AG08395 (cell line): Measurements from ENCODE around the gene DISC1.
"Not testable (repeated sequence)": the region's sequence is repeated elsewhere in the genome, so short reads cannot be mapped to it uniquely, and the experiment has no call there.

Experiments used
- DNase-seq: peaks from one replicate; pipeline ENCODE4 v3.0.0; 2012; ENCODE audit warnings: mixed read lengths, low spot score

DISC1 gene

DNA sequence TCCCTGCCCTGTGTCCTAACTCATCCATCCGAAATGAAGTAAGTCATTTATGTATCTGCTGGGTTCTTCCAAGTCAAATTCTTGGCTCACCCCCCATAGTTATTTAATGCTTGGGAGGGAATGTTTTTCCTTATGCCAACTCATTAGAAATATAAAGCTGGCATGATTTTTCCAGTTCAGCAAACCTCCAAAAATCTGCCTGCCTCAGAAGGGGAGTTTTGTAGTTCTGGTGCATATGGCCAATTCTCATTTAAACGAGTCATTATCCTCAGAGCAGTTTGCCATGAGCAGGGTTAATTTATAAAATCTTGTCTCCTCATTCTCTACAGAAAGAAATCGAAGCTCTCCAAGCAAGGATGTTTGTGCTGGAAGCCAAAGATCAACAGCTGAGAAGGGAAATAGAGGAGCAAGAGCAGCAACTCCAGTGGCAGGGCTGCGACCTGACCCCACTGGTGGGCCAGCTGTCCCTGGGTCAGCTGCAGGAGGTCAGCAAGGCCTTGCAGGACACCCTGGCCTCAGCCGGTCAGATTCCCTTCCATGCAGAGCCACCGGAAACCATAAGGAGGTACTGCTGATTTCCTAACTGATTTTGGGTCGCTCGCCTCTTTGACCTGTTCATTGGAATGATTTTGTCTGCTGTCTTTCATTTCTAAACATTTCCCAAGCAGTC, 144.1 kb downstream of the DISC1 start:
- no peak for DNase-seq

- no peak for DNase-seq
These were observed 148.2 kb downstream of the DISC1 start for GRCh38 chr1:231774719-231775335.

DNA sequence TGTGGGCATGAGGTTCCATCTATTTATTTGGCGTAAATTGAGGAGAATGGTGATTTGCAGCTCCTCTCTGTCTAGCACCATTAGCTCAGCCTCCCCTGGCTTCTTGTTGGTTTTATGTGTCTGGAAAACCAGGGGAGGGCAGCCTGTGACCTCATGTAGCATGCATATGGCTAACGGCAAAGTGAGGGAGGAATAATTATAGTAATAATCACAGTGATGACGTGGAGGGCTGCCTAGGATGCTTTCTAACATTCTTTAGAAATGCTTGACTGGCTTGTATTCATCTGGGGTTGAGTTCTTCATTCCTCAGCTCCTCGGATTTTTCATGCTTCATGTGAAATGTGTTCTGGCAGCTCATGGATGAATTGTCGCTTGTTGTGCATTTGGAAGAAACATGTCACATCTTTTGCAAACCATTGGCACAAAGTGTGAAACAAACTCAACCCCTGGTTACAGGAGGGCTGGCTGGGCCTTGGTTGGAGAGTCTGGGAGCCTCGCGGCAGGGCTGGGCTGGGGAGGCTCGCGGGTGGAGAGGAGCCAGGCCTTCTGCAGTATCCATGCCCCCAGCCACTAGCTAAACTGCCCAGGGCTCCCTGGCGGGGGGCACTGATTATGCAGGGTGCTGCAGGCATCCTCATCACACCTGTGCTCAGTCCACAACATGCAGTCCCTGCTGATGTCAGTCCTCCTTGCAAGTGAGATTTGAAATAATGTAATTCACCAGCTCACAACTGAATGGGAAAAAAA, 149.6 kb downstream of the DISC1 start:
- DNase-seq = peak; percentile 90

GRCh38 chr1:231776757-231777062, 150.1 kb downstream of the DISC1 start:
- DNase-seq = no peak

- DNase-seq = peak; percentile 16
These were observed 151.6 kb downstream of the DISC1 start for GRCh38 chr1:231778009-231778719.

GRCh38 chr1:231779081-231779480, 152.5 kb downstream of the DISC1 start:
- no peak for DNase-seq

DNA sequence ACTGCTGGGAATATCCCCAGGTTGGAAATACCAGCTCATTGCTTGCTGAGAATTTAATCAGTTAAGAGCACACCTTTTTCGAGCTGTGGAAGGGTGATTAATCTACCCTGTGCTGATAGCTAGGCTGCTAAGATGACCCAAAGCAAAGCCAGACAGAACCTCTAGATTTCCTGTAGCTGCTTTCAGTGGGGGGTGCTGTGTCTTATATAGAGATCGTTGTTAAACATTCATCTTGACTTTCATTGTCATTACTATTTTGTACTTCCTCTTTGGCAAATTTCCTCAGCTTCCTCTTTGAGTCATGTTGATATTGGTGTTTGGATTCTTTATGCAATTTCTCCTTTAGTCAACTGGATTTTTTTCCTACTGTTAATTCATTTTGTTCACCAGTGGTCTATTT, 155.3 kb downstream of the DISC1 start:
- DNase-seq = no peak

GRCh38 chr1:231785073-231785472, 158.5 kb downstream of the DISC1 start:
- not testable (repeated sequence) for DNase-seq

DNA sequence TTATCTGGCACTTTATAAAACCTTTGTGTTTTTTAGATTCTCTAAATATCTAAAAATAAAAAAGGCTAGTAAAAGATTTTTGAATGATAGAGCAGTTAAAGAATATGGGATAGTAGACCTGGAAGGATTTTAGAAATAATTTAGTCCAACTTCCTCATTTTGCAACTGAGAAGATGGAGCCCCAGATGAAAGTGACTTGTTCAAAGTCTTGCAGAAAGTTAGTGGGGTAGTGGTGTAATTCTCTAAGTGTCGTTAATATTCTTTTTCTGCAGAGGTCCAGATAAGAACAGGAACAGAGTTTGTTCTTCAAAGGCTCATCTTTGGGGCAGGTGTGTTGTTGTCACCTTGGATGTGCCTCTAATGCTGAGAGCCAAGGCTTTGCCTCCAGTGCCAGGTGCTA, 159.5 kb downstream of the DISC1 start:
- DNase-seq = no peak

DNA sequence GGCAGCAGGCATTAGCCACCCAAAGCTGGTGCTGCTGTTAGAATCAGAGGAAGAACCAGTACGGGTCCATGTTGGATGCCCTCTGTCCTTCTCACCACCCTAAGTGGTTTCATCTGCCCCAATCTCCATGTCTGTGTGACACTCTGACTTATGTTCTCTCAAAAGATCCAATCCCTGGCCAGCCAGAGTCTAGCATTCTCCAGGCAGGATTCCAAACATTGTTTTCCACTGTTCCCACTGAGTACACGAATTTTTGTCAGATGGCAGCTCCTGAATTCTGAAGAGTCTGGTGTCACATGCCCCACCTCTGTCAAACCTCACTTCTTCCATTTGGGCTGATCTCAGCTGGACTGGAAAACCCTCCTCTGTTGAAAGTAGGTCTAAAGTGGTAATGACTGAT, 166.0 kb downstream of the DISC1 start:
- no peak for DNase-seq

DNA sequence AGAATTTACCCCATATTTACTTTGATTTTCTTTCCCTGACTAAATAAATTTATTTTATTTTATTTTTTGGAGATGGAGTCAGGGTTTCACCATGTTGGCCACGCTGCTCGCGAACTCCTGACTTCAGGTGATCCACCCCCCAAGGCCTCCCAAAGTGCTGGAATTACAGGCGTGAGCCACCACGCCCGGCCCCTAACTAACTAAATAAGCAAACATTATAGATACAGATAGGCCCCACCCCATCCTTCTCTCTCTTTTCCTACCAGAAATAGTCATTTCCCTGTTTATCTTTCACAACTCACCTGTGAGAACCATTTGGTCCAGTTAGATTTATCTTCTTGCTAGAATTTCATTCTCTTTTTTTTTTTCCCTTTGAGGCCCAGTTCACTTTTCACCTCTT, 167.3 kb downstream of the DISC1 start:
- no peak for DNase-seq

DNA sequence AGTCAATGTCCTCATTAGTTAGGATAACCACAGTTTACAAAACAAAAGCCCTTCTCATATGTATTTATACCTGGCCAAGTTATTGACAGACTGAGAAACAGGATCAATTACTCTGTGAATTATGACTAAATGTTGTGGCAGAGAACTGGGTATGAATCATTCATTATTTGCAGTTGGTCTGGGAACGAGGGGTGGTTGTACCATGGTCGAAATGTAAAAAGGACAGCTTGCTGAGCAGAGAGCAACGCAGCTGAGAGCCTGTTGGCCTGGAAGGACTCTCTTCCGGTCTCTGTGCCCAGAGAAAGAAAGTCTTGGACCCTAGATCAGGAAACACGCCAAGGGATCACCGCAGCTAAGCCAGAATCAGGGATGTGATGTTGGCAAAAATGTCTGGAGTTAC, 169.6 kb downstream of the DISC1 start:
- DNase-seq = no peak

GRCh38 chr1:231799363-231799986, 172.9 kb downstream of the DISC1 start:
- DNase-seq = no peak

GRCh38 chr1:231800108-231800507, 173.5 kb downstream of the DISC1 start:
- no peak for DNase-seq

- no peak for DNase-seq
These were observed 174.5 kb downstream of the DISC1 start for GRCh38 chr1:231801042-231801585.

GRCh38 chr1:231803353-231803752, 176.8 kb downstream of the DISC1 start:
- no peak for DNase-seq

GRCh38 chr1:231806623-231807495, 180.3 kb downstream of the DISC1 start:
- DNase-seq = no peak

DNA sequence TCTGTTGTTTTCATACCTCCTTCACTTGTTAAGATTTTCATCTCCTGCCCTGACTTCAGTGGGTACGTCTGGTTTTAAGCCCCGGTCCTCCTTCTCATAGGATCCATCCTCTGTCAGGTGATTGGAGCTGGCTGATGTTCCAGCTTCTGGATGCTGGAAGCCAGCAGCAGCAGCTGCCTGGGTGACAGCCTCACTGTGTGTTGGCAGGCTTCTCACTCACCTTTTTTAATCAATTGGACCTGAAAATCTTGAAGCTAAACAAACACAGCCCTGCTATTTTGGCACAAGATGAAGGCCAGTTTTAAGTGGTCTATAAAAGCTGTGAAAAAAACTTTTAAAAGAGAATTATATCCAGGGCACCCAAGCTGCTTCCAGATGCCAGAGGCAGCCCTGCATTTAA, 181.0 kb downstream of the DISC1 start:
- DNase-seq = no peak

- DNase-seq = no peak
These were observed 181.5 kb downstream of the DISC1 start for GRCh38 chr1:231808116-231808515.

DNA sequence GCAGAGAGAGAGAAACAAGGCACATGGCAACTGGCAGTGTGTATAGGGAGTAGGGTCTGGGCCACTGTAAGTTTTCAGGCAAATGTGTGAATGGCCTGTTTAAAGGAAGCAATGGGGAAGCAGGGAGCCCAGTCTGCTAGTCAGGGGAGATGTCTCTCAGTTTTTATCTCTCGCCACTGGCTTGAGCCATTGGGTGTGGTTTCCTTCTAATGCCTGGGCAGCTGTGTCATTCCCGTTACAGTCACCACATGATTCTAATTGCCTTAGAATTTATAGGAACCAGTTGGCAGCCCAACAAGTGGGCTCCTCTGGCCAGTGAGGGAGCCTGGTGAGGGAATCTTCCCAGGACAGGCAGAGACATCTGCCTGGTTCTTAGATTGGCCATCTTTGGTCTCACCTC, 182.4 kb downstream of the DISC1 start:
- DNase-seq = peak; percentile 93

DNA sequence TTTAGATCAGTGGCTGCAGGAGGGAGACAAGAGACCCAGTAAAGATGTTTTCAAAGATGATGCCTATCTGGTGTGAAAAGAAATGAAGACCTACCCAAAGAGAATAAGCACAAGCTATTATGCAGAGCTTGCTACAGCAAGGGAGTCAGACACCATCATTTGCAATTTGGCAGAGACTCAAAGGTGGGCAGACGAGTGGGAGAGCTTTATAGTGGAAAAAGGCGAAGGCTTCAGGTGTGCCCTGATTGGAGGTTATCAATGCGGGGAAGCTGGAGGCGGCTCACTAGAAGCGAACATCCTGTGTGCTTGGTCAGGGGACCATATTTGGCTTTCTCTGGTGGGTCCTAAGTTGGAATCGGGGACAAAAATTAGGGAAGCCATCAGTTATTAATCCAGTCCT, 183.8 kb downstream of the DISC1 start:
- DNase-seq = no peak
